Measurements from ENCODE around the gene KRTAP9-9. TPM values are rescaled to one million over a fixed set of nuclear protein-coding genes. Genes with fewer than 3 reads are reported as not detected.

The KRTAP9-9 gene
- total and polyA plus RNA-seq, 12 donors: not detected

GRCh38 chr17:41278176-41278955, 23.2 kb downstream of the KRTAP9-9 start:
- ATAC-seq: no peak
- H3K4me3 ChIP-seq: no peak overlapping the region
- 85 to 87% methylated on average over 3 of the region's 3 CpGs for WGBS, 2 donors
- TF ChIP-seq CTCF (IDR thresholded peaks at IDR 0.05): no peak
- peaks cover 0 to 35% (median 20%) of the 10 kb centered on the region in 7 donors for H3K27me3 ChIP-seq
- no peaks in the 10 kb centered on the region for H3K36me3 ChIP-seq
- H3K9me3 ChIP-seq: peaks cover 0 to 4% (median 0%) of the 10 kb centered on the region in 11 donors
- no peak for DNase-seq
- no peaks in the 10 kb centered on the region for H3K4me1 ChIP-seq
- H3K27ac ChIP-seq: no peak overlapping the region
- intact Hi-C loops (cut with DNase I): no loop called here

- WGBS, 2 donors: 54 to 55% methylated on average over 3 of the region's 3 CpGs
- no peak for DNase-seq
- Histone ChIP-seq H3K9me3 (peaks cover 0 to 4% (median 0%) of the 10 kb centered on the region in 11 donors), H3K36me3 (no peaks in the 10 kb centered on the region), H3K27ac (no peak overlapping the region), H3K4me3 (no peak overlapping the region), H3K4me1 (no peaks in the 10 kb centered on the region), H3K27me3 (peaks cover 0 to 43% (median 5%) of the 10 kb centered on the region in 7 donors)
- TF ChIP-seq CTCF (IDR thresholded peaks at IDR 0.05): no peak
- no peak for ATAC-seq
- intact Hi-C loops (cut with DNase I): no loop called here
Observed at GRCh38 chr17:41284043-41284442, 28.9 kb downstream of the KRTAP9-9 start.

GRCh38 chr17:41284546-41284945, 29.4 kb downstream of the KRTAP9-9 start:
- Histone ChIP-seq H3K9me3 (peaks cover 0 to 4% (median 0%) of the 10 kb centered on the region in 11 donors), H3K4me1 (no peaks in the 10 kb centered on the region), H3K4me3 (no peak overlapping the region), H3K36me3 (no peaks in the 10 kb centered on the region), H3K27ac (no peak overlapping the region), H3K27me3 (peaks cover 0 to 44% (median 5%) of the 10 kb centered on the region in 7 donors)
- 37 to 47% methylated on average over 2 of the region's 2 CpGs for WGBS, 2 donors
- DNase-seq (no peak), ATAC-seq (no peak)
- TF ChIP-seq CTCF (IDR thresholded peaks at IDR 0.05): no peak
- intact Hi-C loops (cut with DNase I): no loop called here

- ATAC-seq (no peak), DNase-seq (no peak)
- intact Hi-C loops (cut with DNase I): no loop called here
- Histone ChIP-seq H3K27me3 (peaks cover 0 to 54% (median 14%) of the 10 kb centered on the region in 7 donors), H3K36me3 (no peaks in the 10 kb centered on the region), H3K9me3 (no peaks in the 10 kb centered on the region), H3K4me1 (no peaks in the 10 kb centered on the region), H3K4me3 (no peak overlapping the region), H3K27ac (no peak overlapping the region)
- TF ChIP-seq CTCF (IDR thresholded peaks at IDR 0.05): no peak
- 79 to 87% methylated on average over 3 of the region's 3 CpGs for WGBS, 2 donors
Observed at GRCh38 chr17:41287050-41287449, 31.9 kb downstream of the KRTAP9-9 start.
